Measurements from ENCODE around the gene TUBA4B.

DNA sequence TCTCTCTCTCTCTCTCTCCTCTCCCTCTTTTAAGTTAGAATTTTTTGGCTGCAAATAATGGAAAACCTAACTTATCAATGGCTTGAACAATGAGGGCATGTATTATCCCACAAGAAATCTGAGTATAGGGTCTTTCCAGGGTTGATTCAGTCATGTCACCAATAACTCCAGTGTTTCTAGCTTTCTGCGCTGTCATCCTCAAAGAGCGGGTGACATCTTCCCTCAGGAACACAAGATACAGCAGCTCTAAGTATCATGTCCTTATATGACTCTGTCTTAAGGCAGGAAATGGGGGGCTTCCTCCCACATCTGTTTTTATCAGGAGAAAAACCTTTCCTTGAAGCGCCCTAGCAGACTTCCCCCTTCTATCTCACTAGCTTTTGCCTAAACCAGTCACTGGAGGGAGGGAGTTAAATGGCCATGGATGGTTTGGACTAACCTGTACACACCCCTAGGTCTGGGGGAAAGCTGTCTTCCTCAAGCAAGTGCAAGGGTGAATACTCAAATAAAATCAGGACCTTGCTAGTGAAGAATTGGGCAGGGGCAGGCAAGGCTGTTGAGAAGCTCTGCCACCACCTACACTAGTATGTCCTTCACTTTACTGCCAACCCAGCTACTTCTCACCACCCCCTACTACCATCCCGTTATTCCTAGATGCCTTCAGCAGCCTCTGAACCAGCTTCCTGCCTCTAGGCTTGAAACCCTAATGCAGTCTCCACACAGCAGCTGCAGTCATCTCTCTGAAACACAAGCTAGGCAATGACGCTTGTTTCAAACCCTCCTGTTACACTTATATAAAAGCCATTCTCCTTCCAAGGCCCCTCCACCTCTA lies 8.2 kb downstream of the TUBA4B start:
- TF ChIP-seq, protein P1, sequence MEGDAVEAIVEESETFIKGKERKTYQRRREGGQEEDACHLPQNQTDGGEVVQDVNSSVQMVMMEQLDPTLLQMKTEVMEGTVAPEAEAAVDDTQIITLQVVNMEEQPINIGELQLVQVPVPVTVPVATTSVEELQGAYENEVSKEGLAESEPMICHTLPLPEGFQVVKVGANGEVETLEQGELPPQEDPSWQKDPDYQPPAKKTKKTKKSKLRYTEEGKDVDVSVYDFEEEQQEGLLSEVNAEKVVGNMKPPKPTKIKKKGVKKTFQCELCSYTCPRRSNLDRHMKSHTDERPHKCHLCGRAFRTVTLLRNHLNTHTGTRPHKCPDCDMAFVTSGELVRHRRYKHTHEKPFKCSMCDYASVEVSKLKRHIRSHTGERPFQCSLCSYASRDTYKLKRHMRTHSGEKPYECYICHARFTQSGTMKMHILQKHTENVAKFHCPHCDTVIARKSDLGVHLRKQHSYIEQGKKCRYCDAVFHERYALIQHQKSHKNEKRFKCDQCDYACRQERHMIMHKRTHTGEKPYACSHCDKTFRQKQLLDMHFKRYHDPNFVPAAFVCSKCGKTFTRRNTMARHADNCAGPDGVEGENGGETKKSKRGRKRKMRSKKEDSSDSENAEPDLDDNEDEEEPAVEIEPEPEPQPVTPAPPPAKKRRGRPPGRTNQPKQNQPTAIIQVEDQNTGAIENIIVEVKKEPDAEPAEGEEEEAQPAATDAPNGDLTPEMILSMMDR (conservative IDR thresholded peaks at IDR 0.05 in 1 of 2, IDR thresholded peaks at IDR 0.05 in 1 of 2; ENCODE audit: extremely low read depth in 1 of 2, insufficient read depth in 1 of 2, low read depth in 1 of 2, low read length in 2 of 2): no peak
- TF ChIP-seq EZH2 (IDR thresholded peaks at IDR 0.05; ENCODE audit: borderline replicate concordance, low read length): no peak

All from mammary epithelial cell (primary cell).